NCI-H187 (cell line): ENCODE results near the gene SLC30A3.

Experiments
- DNase-seq, 2 experiments: peaks; one replicate each; lab custom pipeline; 2025; lab: John Stamatoyannopoulos, UW

Gene SLC30A3

DNA sequence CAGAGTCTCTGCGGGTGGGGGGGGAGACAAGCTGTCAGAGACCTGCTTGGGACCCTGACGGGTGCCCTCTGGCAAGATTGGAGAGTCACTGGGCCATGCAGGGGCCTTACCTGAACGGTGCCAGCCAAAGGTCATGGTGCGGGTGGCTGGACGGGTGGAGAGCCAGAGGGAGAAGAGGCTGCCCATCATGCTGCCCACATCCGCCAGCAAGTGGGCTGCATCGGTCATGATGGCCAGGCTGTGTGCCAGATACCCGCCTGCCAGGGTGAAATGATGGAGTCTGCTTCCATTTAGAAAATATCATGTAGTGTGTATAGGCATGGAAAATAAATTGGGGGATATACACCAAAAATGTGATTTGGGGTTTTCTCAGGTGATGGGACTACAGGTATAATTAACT is 4.8 kb downstream of the SLC30A3 start:
- no peak for DNase-seq

GRCh38 chr2:27256855-27257454 is 5.9 kb downstream of the SLC30A3 start:
- no peak for DNase-seq

DNA sequence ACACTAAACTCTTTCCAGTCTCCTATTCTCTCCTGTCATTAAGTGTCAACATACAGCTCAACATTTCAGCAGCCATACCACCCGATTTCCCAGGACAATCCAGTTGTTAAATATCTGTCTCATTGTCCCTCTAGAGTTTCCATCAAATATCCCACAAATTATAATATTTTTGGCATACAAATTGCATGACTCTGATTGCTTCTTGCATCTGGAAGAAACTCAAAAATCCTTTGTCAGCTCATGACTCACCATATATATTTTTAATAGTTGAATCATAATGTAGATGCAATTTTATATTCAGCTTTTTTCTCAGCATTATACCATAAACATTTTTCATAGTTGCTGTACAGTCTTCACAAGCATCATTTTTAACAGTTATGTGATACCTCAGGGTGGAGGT is 7.2 kb downstream of the SLC30A3 start:
- DNase-seq: no peak

- DNase-seq: no peak
These were observed 7.7 kb downstream of the SLC30A3 start for GRCh38 chr2:27255187-27255586.

DNA sequence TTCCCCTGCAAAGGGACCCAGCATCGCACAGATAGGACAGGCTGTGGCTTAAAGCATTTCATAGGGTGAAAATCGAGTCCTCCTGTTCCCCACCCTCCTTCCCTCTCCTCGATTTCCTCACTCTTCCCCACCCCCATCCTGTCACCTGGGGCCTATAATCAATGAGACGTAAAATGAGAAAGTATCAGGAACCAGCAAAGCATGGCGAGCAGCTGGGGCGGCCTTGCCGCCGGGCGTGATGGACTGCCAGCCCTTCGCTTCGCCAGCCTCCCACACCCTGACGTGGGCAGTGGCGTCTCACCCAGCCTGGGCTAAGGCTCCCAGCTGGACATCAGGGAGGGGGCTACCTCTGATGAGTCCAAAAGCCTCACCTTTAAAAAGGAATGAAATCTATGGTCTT is 11.1 kb downstream of the SLC30A3 start:
- DNase-seq: no peak

GRCh38 chr2:27250652-27251379 is 12.0 kb downstream of the SLC30A3 start:
- DNase-seq: no peak

DNA sequence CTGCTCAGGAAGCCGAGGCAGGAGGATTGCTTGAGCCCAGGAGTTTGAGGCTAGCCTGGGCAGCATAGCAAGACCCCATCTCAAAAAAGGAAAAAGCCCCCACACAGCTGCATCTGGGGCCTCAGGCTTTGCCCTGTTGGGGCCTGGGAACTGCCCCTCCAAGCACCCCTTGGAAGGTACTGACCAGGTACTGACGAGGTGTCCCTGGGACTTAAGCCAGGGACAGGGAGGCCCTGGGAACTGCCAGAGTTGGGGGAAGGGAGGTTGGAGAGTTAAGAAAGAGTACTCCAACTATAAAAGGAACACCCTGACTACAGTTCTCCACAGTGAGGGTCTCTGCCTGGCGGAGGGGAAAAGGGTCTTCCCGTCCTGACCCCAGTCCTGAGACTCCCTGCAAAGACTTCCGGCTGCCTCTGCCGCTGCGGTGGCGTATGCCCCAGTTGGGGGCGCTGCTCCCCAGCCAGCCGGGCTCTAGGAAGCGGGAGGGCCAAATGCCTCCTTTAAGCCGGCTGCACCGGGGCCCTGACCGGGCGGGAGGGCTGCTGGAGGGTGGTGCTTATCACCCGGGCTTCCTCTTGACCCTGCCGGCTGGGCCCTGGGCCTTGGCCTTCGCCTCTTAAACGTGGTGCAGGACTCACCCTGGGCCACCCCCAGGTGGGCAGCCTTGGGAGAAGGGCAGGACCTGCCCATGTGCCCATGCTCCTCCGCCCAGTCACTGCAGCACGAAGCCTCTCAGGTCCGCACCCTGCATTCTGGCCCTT is 12.8 kb downstream of the SLC30A3 start:
- DNase-seq: no peak

GRCh38 chr2:27249159-27249890 is 13.5 kb downstream of the SLC30A3 start:
- no peak for DNase-seq

DNA sequence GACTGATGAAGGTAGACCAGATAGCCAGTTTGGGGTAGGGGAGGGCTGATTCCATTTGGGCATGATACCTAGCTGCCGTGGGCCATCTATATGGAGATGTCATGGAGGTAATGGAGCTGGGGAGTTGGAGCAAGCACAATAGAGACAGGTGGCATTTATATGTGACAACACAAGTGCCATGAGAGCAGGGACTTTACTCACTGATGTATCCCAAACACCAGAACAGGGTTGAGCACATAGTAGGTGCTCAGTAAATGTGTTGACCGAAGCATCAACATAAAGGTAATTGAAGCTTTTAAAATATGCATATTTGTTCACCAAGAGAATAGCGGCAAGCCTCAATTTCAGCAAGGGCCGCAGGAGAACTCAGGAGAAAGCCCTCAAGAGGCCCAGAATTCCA is 15.0 kb downstream of the SLC30A3 start:
- DNase-seq: no peak

DNA sequence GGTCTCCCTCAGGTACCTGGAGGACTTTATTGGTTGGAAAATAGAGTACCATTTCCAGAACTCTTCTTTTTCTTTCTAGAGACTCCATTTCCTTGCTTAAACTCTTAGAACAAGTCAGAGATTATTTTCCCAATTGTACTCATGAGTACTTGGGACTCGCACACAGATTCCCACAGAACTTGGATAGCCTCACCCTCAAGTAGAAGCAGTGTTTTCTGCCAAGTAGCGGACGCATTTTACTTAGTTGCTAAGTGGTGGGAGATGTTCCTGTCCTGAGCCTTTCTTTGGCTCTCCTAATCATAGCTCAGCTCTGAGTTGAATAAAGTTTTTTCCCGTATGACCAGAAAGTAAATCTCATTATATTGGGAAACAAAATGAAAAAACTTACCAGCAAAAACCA is 17.2 kb downstream of the SLC30A3 start:
- DNase-seq: no peak

DNA sequence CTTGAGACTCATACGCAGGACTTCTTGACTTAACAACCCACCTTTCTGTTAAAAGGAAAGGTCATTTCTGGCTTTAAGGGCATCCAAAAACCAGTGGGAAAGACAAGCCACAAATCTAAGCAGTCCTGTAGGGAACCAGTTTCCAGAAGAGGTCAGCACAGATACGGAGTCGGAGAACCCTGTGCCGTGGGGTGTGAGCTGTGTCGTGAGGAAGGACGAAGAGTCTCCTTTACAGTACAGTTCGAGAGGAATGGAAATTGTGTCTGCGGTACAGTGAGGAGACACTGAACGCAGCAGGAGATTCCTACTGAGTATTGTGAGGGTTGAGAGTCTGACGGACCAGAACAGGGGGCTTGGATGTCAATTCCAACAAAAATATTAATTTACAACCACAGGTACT is 17.7 kb downstream of the SLC30A3 start:
- no peak for DNase-seq

DNA sequence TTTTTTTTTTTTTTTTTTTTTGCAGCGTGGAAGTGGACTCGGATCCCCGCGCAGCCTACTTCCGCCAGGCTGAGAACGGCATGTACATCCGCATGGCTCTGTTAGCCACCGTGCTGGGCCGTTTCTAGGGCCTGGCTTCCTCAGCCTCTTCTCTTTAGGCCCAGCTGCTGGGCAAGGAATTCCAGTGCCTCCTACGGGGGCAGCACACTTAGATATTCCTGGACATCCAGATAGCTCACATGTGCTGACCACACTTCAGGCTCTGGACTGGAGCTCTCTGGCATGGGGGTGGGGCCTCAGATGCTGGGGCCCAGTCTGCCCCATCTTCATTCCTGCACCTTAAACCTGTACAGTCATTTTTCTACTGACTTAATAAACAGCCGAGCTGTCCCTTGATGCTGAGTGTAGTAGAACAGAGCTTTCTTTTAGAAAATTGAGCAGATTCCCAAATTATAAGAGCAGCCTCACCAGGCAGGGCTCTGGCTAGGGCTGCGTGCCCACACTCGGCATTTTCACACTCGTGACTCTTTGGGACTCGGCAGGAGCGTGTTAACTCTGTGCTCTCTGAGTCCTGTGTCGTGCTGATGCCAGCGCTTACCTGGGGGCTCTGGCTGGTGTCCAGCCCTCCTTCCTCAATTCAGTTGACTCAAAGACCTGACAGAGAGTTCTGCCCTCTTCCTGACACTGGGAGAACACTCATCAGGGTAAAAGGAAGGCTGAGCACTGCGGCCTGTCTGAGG is 19.3 kb downstream of the SLC30A3 start:
- DNase-seq: no peak

DNA sequence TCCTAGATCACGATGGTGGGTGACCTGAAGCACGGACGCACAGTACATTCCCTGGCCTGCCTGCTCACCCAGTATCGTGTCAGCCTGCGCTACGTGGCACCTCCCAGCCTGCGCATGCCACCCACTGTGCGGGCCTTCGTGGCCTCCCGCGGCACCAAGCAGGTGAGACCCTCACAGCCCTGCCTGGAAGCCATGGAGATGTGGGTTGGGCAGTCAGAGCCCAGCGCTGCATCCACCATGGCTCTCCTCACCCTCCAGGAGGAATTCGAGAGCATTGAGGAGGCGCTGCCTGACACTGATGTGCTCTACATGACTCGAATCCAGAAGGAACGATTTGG is 20.3 kb downstream of the SLC30A3 start:
- DNase-seq: no peak

- DNase-seq: no peak
These were observed 20.9 kb downstream of the SLC30A3 start for GRCh38 chr2:27241761-27242613.

- no peak for DNase-seq
These were observed 22.4 kb downstream of the SLC30A3 start for GRCh38 chr2:27240406-27240805.

DNA sequence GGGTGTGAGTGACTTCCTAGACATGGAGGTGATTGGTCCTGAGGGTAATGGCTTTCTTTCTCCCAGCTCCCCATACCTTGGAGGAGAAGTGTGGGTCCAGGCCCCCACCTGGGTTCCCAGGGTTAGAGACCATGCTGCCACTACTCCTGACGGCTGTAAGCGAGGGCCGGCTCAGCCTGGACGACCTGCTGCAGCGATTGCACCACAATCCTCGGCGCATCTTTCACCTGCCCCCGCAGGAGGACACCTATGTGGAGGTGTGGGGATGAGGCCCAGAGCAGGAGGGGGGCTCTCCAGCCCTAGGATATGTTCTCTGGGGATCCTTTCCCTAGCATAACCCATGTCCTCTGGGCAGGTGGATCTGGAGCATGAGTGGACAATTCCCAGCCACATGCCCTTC is 23.9 kb downstream of the SLC30A3 start:
- DNase-seq: no peak

DNA sequence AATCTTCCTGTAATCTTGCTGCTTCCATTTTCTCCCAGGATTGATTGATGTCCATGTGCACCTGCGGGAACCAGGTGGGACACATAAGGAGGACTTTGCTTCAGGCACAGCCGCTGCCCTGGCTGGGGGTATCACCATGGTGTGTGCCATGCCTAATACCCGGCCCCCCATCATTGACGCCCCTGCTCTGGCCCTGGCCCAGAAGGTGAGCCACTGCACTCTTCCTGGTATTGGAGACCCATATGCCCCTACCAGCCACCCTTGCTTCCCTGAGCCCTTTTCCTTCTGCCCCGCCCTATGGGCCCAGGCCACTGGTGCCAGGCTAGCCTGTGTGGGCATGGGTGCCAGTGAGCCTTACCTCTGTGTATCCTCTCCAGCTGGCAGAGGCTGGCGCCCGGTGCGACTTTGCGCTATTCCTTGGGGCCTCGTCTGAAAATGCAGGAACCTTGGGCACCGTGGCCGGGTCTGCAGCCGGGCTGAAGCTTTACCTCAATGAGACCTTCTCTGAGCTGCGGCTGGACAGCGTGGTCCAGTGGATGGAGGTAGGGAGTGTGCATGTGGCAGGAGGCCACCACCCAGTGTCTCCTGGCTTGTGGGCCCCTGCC is 25.4 kb downstream of the SLC30A3 start:
- DNase-seq: no peak

- DNase-seq: no peak
These were observed 26.2 kb downstream of the SLC30A3 start for GRCh38 chr2:27236626-27237025.

- DNase-seq: no peak
These were observed 26.7 kb downstream of the SLC30A3 start for GRCh38 chr2:27236136-27236535.

GRCh38 chr2:27233341-27233740 is 29.5 kb downstream of the SLC30A3 start:
- DNase-seq: no peak

DNA sequence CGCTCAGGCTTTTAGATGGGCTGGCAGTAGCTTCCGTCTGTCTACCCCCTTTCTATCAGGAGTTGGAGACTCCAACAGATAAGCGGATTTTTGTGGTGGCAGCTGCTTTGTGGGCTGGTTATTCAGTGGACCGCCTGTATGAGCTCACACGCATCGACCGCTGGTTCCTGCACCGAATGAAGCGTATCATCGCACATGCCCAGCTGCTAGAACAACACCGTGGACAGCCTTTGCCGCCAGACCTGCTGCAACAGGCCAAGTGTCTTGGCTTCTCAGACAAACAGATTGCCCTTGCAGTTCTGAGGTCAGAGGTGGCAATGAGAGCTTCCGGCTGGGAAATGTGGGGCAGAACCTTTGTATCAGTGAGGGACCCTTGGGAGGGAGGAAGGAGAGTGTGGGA is 30.9 kb downstream of the SLC30A3 start:
- DNase-seq: no peak
